ENCODE data around the gene LIPG.
"Not testable (repeated sequence)": the region's sequence is repeated elsewhere in the genome, so short reads cannot be mapped to it uniquely, and the experiment has no call there.

DNA sequence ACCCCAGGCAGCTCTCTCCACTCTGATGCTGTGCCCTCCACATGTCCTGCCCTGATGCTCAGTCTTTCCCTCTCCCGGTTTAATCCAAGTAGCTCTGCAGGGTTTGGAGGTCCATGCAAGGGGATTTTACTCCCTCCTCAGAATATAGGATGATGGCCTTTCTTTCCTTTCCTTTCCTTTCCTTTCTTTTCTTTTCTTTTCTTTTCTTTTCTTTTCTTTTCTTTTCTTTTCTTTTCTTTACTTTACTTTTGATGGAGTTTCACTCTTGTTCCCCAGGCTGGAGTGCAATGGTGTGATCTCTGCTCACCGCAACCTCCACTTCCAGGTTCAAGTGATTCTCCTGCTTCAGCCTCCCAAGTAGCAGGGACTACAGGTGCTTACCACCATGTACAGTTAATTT lies 17.7 kb downstream of the LIPG start:
- TF ChIP-seq, protein P1, sequence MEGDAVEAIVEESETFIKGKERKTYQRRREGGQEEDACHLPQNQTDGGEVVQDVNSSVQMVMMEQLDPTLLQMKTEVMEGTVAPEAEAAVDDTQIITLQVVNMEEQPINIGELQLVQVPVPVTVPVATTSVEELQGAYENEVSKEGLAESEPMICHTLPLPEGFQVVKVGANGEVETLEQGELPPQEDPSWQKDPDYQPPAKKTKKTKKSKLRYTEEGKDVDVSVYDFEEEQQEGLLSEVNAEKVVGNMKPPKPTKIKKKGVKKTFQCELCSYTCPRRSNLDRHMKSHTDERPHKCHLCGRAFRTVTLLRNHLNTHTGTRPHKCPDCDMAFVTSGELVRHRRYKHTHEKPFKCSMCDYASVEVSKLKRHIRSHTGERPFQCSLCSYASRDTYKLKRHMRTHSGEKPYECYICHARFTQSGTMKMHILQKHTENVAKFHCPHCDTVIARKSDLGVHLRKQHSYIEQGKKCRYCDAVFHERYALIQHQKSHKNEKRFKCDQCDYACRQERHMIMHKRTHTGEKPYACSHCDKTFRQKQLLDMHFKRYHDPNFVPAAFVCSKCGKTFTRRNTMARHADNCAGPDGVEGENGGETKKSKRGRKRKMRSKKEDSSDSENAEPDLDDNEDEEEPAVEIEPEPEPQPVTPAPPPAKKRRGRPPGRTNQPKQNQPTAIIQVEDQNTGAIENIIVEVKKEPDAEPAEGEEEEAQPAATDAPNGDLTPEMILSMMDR (conservative IDR thresholded peaks at IDR 0.05; ENCODE audit: low read length): not testable (repeated sequence)
- TF ChIP-seq EZH2phosphoT487 (IDR thresholded peaks at IDR 0.05; ENCODE audit: borderline replicate concordance, low read depth, low read length): not testable (repeated sequence)
